Spinal cord (tissue), 10 donors: ENCODE measurements around the gene NXPE3. TPM values are rescaled to one million over a fixed set of nuclear protein-coding genes. Genes with fewer than 3 reads are reported as not detected.
"Not testable (repeated sequence)": the region's sequence is repeated elsewhere in the genome, so short reads cannot be mapped to it uniquely, and the experiment has no call there.

Experiments used
- DNase-seq, 6 donors: peaks; one replicate each; pipeline versions ENCODE4 v3.0.0 to v3.0.0-alpha.2; 2013 to 2015; ENCODE audit warnings: low spot score in 6 of 6, low read depth in 4 of 6
- H3K27ac ChIP-seq: one replicate; pipeline ENCODE4 v1.5.1; 2013; ENCODE audit warnings: low read depth, low read length, control low read depth
- H3K27me3 ChIP-seq: one replicate; pipeline ENCODE4 v1.6.1; 2013; ENCODE audit warnings: low read length; ENCODE audit not compliant: control insufficient read depth, insufficient read depth
- H3K36me3 ChIP-seq: one replicate; pipeline ENCODE4 v1.6.1; 2013; ENCODE audit warnings: low read length; ENCODE audit not compliant: control insufficient read depth, insufficient read depth
- H3K4me1 ChIP-seq: one replicate; pipeline ENCODE4 v1.6.1; 2013; ENCODE audit warnings: low read length; ENCODE audit not compliant: control insufficient read depth, insufficient read depth
- H3K4me3 ChIP-seq: one replicate; pipeline ENCODE4 v1.5.1; 2013; ENCODE audit warnings: low read depth, low read length, control low read depth
- H3K9me3 ChIP-seq: one replicate; pipeline ENCODE4 v1.6.1; 2013; ENCODE audit warnings: low read length; ENCODE audit not compliant: control insufficient read depth, insufficient read depth
- WGBS: methylation state at CpG from one replicate; pipeline ENCODE4 v1.1.5; 2013; ENCODE audit warnings: missing lambda C conversion rate; ENCODE audit not compliant: insufficient coverage; 5-methylcytosine and 5-hydroxymethylcytosine counted together
- polyA plus RNA-seq, 2 donors: library from polyadenylated mRNA; unstranded; fragments of 120-200 nt; gene quantifications; one replicate each; pipeline ENCODE4 v1.2.1, GENCODE V29; 2013; ENCODE audit not compliant: insufficient read length in 2 of 2
- total RNA-seq, 2 donors: library from RNA; depleted of rRNA in 1 of 2; stranded (reverse); fragments of 120-200 nt in 1 of 2; fragments of >200 nt in 1 of 2; gene quantifications; one replicate each; pipeline versions ENCODE4 v1.2.3 to v1.2.4, GENCODE V29; 2013 to 2014
- donor health status: healthy.

The NXPE3 gene
- total and polyA plus RNA-seq, 4 donors: 8.9 to 23.0 (median 20.3) TPM

GRCh38 chr3:101854608-101855304 is 75.7 kb downstream of the NXPE3 start:
- WGBS: 97% methylated on average over 2 of the region's 2 CpGs
- Histone ChIP-seq H3K36me3 (peaks cover 25% of the 10 kb centered on the region), H3K4me1 (no peaks in the 10 kb centered on the region), H3K27ac (no peak overlapping the region), H3K27me3 (peaks cover 2% of the 10 kb centered on the region), H3K4me3 (no peak overlapping the region), H3K9me3 (no peaks in the 10 kb centered on the region)
- DNase-seq: no peak

GRCh38 chr3:101857301-101857741 is 78.3 kb downstream of the NXPE3 start:
- no peak overlapping the region for H3K4me3 ChIP-seq
- WGBS: 82% methylated on average over 7 of the region's 8 CpGs
- no peaks in the 10 kb centered on the region for H3K27me3 ChIP-seq
- no peaks in the 10 kb centered on the region for H3K4me1 ChIP-seq
- no peak for DNase-seq
- peaks cover 29% of the 10 kb centered on the region for H3K36me3 ChIP-seq
- H3K9me3 ChIP-seq: no peaks in the 10 kb centered on the region
- no peak overlapping the region for H3K27ac ChIP-seq

- 100% methylated on average over 2 of the region's 4 CpGs for WGBS
- Histone ChIP-seq H3K9me3 (no peaks in the 10 kb centered on the region), H3K36me3 (peaks cover 23% of the 10 kb centered on the region), H3K27me3 (no peaks in the 10 kb centered on the region), H3K4me3 (no peak overlapping the region), H3K4me1 (no peaks in the 10 kb centered on the region), H3K27ac (no peak overlapping the region)
- DNase-seq: no peak
Observed at GRCh38 chr3:101858464-101859030, 79.5 kb downstream of the NXPE3 start.

DNA sequence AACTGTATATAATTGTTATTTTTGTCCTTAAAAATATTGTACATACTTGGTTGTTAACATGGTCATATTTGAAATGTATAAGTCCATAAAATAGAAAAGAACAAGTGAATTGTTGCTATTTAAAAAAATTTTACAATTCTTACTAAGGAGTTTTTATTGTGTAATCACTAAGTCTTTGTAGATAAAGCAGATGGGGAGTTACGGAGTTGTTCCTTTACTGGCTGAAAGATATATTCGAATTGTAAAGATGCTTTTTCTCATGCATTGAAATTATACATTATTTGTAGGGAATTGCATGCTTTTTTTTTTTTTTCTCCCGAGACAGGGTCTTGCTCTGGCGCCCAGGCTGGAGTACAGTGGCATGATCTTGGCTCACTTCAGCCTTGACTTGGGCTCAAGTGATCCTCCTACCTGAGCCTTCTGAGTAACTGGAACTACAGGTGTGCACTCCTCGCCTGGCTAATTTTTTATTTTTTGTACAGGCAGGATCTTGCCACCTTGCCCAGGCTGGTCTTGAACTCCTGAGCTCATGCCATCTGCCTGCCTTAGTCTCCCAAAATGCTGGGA is 81.0 kb downstream of the NXPE3 start:
- H3K9me3 ChIP-seq: no peaks in the 10 kb centered on the region
- H3K27me3 ChIP-seq: no peaks in the 10 kb centered on the region
- no peak overlapping the region for H3K4me3 ChIP-seq
- no peak overlapping the region for H3K27ac ChIP-seq
- H3K4me1 ChIP-seq: no peaks in the 10 kb centered on the region
- no peak for DNase-seq
- 96% methylated on average over 3 of the region's 5 CpGs for WGBS
- H3K36me3 ChIP-seq: peaks cover 21% of the 10 kb centered on the region

DNA sequence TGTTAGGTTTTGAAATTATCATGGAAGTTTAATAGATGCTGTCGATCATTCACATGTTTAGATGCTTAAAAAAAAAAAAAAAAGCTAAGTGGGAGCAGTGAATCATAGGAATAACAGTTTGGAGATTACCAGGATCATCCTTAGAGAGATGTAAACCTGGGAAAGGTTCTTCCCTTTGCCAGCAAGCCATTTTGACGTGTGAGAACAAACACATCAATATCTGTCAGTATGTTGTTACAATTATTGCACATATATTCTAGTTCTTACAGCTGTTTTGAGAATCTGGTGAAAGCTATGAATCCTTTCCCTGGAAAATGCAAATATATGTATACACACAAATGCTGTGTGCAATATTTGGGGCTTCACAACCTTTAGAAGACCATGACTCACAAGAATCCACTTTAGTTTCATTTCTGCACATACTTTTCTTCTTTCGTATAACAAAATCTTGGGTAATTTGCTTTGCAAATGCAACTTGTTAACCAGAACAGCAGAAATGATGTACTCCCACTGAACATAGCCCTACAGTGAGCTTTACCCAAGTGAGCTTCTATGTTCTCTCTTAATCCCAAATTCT is 82.3 kb downstream of the NXPE3 start:
- peaks cover 11% of the 10 kb centered on the region for H3K36me3 ChIP-seq
- H3K4me3 ChIP-seq: no peak overlapping the region
- H3K27ac ChIP-seq: no peak overlapping the region
- H3K27me3 ChIP-seq: no peaks in the 10 kb centered on the region
- no peaks in the 10 kb centered on the region for H3K4me1 ChIP-seq
- no peak for DNase-seq
- no peaks in the 10 kb centered on the region for H3K9me3 ChIP-seq
- no CpG with 5 or more reads among the region's 3 CpGs for WGBS

GRCh38 chr3:101861789-101862415 is 82.9 kb downstream of the NXPE3 start:
- Histone ChIP-seq H3K27me3 (no peaks in the 10 kb centered on the region), H3K27ac (no peak overlapping the region), H3K4me3 (no peak overlapping the region), H3K4me1 (no peaks in the 10 kb centered on the region), H3K36me3 (peaks cover 11% of the 10 kb centered on the region), H3K9me3 (no peaks in the 10 kb centered on the region)
- 100% methylated on average over 4 of the region's 5 CpGs for WGBS
- DNase-seq: no peak

DNA sequence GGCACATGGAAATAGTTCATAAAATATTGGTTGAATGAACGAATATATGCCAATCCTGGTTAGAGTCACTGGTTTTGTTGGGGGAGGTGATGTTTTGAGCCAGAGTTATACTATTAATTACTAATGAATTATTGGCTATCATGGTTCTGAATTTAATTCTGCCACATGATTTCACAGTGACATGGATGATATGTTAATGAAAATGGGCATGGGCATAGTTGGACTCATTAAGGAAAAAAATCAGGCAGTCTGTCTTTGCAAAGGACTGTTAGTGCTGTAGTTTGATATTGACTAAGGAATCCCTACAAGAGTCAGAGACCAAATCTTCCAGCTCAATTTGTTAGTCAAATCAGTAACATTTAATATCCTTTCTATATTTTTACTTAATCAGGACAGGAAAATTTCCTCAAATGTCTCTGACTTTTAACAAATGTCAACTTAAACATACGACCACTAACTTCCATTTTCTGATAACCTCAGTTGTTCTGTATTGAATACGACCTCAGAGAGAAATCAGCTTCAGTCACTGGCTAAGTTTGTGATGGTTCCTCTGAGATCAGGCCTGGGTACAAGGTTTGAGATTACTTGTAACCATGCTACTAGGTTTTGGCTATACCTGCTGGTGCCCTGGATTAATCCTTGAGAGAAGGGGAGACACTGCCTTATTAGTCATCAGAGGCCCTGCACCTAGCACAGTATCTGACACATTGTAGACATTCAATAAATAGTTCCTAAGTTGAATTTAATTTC is 83.6 kb downstream of the NXPE3 start:
- H3K36me3 ChIP-seq: peaks cover 7% of the 10 kb centered on the region
- H3K4me3 ChIP-seq: no peak overlapping the region
- WGBS: no CpG with 5 or more reads among the region's 3 CpGs
- H3K27me3 ChIP-seq: no peaks in the 10 kb centered on the region
- no peak for DNase-seq
- H3K4me1 ChIP-seq: no peaks in the 10 kb centered on the region
- H3K9me3 ChIP-seq: no peaks in the 10 kb centered on the region
- H3K27ac ChIP-seq: no peak overlapping the region

- not testable (repeated sequence) for H3K4me1 ChIP-seq, H3K9me3 ChIP-seq, H3K4me3 ChIP-seq, H3K27me3 ChIP-seq, DNase-seq, H3K36me3 ChIP-seq, H3K27ac ChIP-seq
- WGBS: 96% methylated on average over 3 of the region's 7 CpGs
Observed at GRCh38 chr3:101864926-101865325, 85.9 kb downstream of the NXPE3 start.
